Lower lobe of right lung (tissue), 2 donors: ENCODE measurements around the gene USP5. TPM values are rescaled to one million over a fixed set of nuclear protein-coding genes. Genes with fewer than 3 reads are reported as not detected.

Source experiments
- ATAC-seq, 2 donors: fragments of 200-7000 bp; cut with Tn5 transposase; one replicate each; pipeline ENCODE4 v1.9.1; 2020 to 2022; ENCODE audit warnings: mild to moderate bottlenecking in 2 of 2, moderate library complexity in 2 of 2
- DNase-seq: peaks from one replicate; pipeline ENCODE4 v3.0.0-alpha.2; 2020
- H3K27ac ChIP-seq: fragments of 200-600 bp; one replicate; pipeline ENCODE4 v1.8.0; 2022
- H3K27me3 ChIP-seq: fragments of 200-600 bp; one replicate; pipeline ENCODE4 v1.8.0; 2022; ENCODE audit warnings: low read depth
- H3K36me3 ChIP-seq: fragments of 200-600 bp; one replicate; pipeline ENCODE4 v1.8.0; 2022; ENCODE audit warnings: mild to moderate bottlenecking
- H3K4me1 ChIP-seq: fragments of 200-600 bp; one replicate; pipeline ENCODE4 v1.8.0; 2022
- H3K4me3 ChIP-seq: fragments of 200-600 bp; one replicate; pipeline ENCODE4 v1.8.0; 2022; ENCODE audit warnings: mild to moderate bottlenecking
- H3K9me3 ChIP-seq: fragments of 200-600 bp; one replicate; pipeline ENCODE4 v1.8.0; 2022
- intact Hi-C: fragments of 100-400 bp; cut with DNase I; formaldehyde crosslinking; loops from one replicate; pipeline ENCODE4 v1.11.0; 2022
- total RNA-seq: library from RNA; stranded (reverse); fragmentation: NEBNext Ultra II Directional; extraction: Animal tissue kit (Norgen Biotek cat#: 25700); gene quantifications from one replicate; pipeline ENCODE4 v1.2.1, GENCODE V29; 2021
- TF ChIP-seq, protein P1 (sequence below): fragments of 200-600 bp; IDR thresholded peaks from one replicate; pipeline ENCODE4 v1.8.0; 2022; ENCODE audit warnings: antibody characterized with exemption, mild to moderate bottlenecking
- donor health status: DM: no; HTN: yes; CAD: no; lungs with severe emphysema.

USP5 gene
- total RNA-seq, 1 donor from 2014 or later, result 58.6 TPM

- H3K27ac ChIP-seq, result no peak overlapping the region
- DNase-seq, result no peak
- no peaks in the 10 kb centered on the region for H3K27me3 ChIP-seq
- TF ChIP-seq, protein P1, sequence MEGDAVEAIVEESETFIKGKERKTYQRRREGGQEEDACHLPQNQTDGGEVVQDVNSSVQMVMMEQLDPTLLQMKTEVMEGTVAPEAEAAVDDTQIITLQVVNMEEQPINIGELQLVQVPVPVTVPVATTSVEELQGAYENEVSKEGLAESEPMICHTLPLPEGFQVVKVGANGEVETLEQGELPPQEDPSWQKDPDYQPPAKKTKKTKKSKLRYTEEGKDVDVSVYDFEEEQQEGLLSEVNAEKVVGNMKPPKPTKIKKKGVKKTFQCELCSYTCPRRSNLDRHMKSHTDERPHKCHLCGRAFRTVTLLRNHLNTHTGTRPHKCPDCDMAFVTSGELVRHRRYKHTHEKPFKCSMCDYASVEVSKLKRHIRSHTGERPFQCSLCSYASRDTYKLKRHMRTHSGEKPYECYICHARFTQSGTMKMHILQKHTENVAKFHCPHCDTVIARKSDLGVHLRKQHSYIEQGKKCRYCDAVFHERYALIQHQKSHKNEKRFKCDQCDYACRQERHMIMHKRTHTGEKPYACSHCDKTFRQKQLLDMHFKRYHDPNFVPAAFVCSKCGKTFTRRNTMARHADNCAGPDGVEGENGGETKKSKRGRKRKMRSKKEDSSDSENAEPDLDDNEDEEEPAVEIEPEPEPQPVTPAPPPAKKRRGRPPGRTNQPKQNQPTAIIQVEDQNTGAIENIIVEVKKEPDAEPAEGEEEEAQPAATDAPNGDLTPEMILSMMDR, result no peak
- intact Hi-C loops, result no loop called here
- H3K4me1 ChIP-seq, result no peaks in the 10 kb centered on the region
- ATAC-seq, result no peak
- peaks cover 12% of the 10 kb centered on the region for H3K36me3 ChIP-seq
- H3K9me3 ChIP-seq, result no peaks in the 10 kb centered on the region
- no peak overlapping the region for H3K4me3 ChIP-seq
Measured at GRCh38 chr12:6839482-6840201, 12.3 kb upstream of the USP5 start.

GRCh38 chr12:6840330-6840729, 11.6 kb upstream of the USP5 start:
- intact Hi-C loops, result no loop called here
- no peaks in the 10 kb centered on the region for H3K4me1 ChIP-seq
- DNase-seq, result no peak
- no peaks in the 10 kb centered on the region for H3K27me3 ChIP-seq
- no peaks in the 10 kb centered on the region for H3K9me3 ChIP-seq
- ATAC-seq, result no peak
- peaks cover 13% of the 10 kb centered on the region for H3K36me3 ChIP-seq
- H3K27ac ChIP-seq, result no peak overlapping the region
- TF ChIP-seq, protein P1, result no peak
- no peak overlapping the region for H3K4me3 ChIP-seq

DNA sequence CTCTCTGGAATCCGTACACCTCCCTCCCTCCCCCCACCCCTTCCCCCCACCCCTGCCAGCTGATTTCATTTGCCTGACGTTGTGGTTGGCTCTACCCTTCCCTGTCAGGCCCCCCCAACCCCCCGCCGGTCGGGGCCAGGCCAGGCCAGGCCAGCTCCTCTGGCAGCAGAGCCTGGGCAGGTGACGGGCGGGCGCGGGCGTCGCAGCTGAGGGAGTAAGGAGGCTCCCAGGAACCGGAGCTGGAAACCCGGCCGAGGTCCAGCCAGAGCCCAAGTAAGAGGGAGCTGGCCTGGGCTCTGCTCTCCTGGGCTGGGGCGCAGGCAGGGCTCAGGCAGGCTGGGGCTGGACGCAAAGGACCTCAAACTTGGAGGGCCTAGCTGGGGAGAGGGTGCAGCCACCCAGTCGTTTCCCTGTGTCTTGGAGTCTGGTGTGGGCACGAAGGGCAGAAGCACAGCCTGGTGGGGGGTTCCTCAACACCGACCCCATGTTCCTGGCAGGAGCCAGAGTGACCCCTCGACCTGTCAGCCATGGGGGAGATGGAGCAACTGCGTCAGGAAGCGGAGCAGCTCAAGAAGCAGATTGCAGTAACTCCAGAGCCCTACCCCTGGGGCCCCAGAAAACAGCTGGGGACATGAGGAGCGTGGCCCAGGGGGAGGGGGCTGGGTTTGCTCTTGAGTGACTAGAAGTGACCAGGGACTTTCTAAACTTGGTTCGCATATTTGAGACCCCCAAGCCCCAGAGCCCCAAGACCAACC, 11.0 kb upstream of the USP5 start, which contains the start of gene GNB3:
Gene GNB3 (plus strand): TSS at position 165 of the 755 bp plus-strand sequence. CDS start 363 bp downstream, at position 528.
- ATAC-seq (no peak), DNase-seq (no peak)
- H3K27ac ChIP-seq, result no peak within 1 kb of the TSS
- no peaks in the 10 kb centered on the region for H3K9me3 ChIP-seq
- intact Hi-C loops, result no loop called here
- no peak within 1 kb of the TSS for H3K4me3 ChIP-seq
- TF ChIP-seq, protein P1, result no peak
- peaks cover 13% of the 10 kb centered on the region for H3K36me3 ChIP-seq
- H3K4me1 ChIP-seq, result no peaks in the 10 kb centered on the region
- no peaks in the 10 kb centered on the region for H3K27me3 ChIP-seq

DNA sequence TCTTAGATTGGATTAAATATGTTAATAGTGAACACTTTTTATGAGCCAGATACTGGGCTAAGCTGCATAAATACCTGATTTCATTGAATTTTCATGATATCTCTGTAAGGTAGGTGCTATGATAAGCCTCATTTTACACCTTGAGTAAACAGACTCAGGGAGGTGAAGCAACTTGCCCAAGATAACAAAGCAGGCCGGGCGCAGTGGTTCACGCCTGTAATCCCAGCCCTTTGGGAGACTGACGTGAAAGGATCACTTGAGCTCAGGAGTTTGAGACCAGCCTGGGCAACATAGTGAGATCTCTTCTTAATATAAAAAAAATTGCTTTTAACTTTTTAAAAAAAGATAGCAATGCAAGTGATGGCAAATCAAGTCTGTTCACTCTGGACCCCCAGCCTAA, 9.9 kb upstream of the USP5 start:
- Histone ChIP-seq H3K27me3 (no peaks in the 10 kb centered on the region), H3K4me1 (no peaks in the 10 kb centered on the region), H3K27ac (no peak overlapping the region), H3K9me3 (no peaks in the 10 kb centered on the region), H3K36me3 (peaks cover 13% of the 10 kb centered on the region), H3K4me3 (no peak overlapping the region)
- TF ChIP-seq, protein P1, result no peak
- ATAC-seq (no peak), DNase-seq (no peak)
- intact Hi-C loops, result no loop called here

DNA sequence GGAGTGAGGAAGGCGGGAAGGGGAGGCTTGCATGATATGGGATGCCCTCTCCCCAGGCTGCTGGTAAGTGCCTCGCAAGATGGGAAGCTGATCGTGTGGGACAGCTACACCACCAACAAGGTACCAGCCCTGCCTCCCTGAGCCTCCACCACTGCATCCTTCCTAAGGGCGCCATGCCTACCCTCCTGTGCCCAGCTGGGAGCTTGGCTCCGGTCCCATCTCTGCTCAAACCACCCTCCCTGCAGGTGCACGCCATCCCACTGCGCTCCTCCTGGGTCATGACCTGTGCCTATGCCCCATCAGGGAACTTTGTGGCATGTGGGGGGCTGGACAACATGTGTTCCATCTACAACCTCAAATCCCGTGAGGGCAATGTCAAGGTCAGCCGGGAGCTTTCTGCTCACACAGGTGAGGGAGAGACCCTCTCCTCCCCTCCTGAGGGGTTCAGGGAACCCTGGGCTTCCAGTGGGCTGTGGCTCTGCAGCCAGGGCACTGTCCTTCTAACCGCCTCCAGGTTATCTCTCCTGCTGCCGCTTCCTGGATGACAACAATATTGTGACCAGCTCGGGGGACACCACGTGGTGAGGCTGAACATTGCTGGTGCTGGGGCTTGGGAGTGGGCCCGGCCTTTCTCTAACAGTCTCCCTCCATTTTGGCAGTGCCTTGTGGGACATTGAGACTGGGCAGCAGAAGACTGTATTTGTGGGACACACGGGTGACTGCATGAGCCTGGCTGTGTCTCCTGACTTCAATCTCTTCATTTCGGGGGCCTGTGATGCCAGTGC, 8.6 kb upstream of the USP5 start:
- Histone ChIP-seq H3K27ac (no peak overlapping the region), H3K9me3 (no peaks in the 10 kb centered on the region), H3K27me3 (no peaks in the 10 kb centered on the region), H3K4me3 (no peak overlapping the region), H3K36me3 (peaks cover 9% of the 10 kb centered on the region), H3K4me1 (no peaks in the 10 kb centered on the region)
- ATAC-seq, result no peak
- TF ChIP-seq, protein P1, result no peak
- DNase-seq, result no peak
- intact Hi-C loops, result no loop called here
